GM19239 (cell line): ENCODE results near the gene COL1A2.

Source experiments
- DNase-seq: peaks from one replicate; pipeline ENCODE4 v3.0.0; 2011; ENCODE audit warnings: low spot score; ENCODE audit not compliant: insufficient read length
- FAIRE-seq: peaks from 2 replicates; lab custom pipeline; 2011; peaks lifted over from hg19 to GRCh38; lab: Jason Lieb, UNC

The COL1A2 gene

GRCh38 chr7:94382132-94382531 lies 12.6 kb upstream of the COL1A2 start:
- FAIRE-seq: no peak
- no peak for DNase-seq

DNA sequence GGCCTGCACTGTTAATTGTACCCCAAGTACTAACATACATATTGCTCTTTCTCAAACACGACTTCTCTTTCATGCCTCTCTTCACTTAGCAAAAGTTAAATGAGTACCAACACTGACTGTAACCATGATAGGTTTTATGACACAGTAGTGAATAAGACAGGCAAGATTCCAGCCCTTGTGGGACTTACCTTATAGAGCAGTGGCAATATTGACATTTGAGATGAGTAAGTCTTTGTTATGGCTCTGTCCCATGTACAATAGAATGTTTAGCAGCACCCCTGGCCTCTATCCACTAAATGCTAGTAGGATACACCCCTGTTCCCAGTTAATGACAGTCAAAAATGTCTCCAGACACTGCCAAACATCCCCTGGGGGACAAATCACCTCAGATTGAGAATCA lies 11.9 kb upstream of the COL1A2 start:
- FAIRE-seq: no peak
- no peak for DNase-seq

- FAIRE-seq (no peak), DNase-seq (no peak)
Observed at GRCh38 chr7:94384315-94384714, 10.4 kb upstream of the COL1A2 start.

DNA sequence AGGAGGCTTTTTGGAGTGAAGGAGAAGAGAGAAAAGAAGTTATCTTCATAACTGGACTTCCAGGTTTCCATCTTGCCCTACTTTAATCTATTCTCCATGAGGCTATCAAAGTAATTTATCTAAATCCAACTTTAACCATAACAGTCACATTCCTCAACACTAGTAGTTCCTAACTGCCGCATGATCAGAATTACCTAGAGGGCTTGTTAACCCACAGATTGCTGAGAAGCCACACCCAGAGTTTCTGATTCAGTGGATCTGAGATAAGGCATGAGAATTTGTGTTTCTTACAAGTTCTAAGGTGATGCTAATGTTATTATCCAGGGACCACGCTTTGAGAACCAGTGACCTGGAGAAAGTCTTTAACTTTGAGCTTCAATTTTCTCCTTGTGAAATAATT lies 8.3 kb upstream of the COL1A2 start:
- FAIRE-seq: no peak
- DNase-seq: no peak

- FAIRE-seq: no peak
- no peak for DNase-seq
Observed at GRCh38 chr7:94388540-94388939, 6.2 kb upstream of the COL1A2 start.

- FAIRE-seq (no peak), DNase-seq (no peak)
Observed at GRCh38 chr7:94389381-94389780, 5.3 kb upstream of the COL1A2 start.

DNA sequence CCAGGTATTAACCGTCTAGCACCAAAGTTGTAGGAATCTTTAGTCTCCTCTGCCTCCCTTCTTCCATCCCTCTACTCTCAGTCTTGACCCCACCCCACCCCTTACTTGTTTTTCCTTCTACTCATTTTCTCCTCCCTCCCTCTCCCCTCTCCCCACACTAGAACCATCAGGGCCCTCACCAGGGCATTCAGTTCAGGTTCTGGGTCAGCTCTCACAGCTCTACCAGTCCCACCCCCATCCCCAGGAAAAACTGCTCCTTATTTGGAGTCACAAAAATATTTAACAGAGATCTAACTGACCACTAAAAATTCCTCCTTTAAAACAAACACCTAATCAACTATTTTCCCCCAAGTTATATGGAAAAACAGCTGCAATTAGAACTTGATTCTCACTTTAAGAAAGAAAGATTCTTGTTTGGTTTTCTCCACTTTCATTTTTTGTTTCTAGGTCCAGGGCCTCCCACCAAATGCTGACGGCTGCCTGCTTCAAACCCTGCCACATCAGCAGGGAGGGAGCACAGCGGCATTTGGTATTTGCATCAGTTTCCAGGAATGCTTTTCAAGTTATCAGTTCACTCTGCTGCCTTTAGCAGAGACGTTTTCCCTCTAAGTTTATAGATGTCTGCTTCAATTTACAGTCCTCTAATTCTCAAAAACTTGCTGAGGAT lies 2.8 kb upstream of the COL1A2 start:
- no peak for DNase-seq
- no peak for FAIRE-seq

DNA sequence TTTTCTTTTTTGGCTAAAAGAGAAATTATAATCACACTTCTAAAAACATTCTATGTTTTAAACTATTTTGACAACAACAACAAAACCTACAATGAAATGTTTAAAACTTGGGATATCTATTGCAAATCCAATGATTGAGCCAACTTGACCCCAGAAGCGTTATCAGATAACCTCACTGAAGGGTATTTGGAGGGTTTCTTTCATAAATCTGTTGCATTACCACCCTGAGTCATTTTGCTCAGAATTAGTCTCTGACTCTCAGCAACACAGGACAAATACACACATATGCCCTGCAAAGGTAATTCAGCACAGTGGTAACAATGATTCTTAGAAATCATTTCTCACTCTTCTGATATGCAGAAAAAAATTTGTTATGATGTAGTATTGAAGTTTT lies 2.3 kb upstream of the COL1A2 start:
- FAIRE-seq: no peak
- no peak for DNase-seq

DNA sequence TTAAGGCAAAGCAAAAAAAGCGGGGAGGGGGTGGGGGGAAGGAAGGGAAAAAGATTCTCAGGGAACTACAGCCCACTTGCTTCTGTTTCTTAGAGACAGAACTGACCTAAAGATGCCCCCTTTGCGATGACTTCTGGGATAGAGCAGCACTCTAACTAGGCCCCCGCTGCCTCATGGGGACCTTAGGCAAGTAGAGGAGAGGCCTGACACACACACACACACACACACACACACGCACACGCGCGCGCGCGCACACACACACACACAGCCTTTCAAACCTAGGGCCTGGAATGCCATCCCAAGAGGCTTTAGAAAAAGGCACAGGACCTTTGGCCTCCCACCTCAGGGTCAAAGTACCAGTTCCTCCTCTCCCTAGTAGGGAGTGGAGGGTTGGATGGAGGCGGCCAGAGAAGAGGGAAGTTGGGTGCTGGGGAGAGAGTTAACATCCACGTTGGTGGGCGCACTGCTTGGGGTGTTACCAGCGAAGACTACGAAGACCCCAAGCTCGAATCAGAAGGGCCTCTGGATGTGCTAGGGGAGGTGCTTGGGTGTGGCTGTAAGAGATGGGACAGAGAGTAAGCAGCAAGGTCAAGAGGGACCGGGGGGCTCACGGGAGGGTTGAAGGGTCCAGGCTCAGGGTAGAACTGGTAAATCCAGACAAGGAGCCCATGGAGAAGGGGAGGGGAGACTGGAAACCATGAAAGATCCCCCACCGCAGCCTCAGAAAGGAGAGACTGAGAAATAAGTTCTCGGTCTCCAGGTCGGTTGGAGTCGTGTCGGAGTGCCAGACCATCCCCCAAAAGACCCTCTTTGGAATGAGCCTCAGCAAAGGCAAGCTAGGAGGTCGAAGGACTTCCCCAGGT lies 1.2 kb upstream of the COL1A2 start:
- DNase-seq (no peak), FAIRE-seq (no peak)

GRCh38 chr7:94394109-94394436 lies 622 bp upstream of the COL1A2 start:
- FAIRE-seq: no peak
- DNase-seq: no peak

- FAIRE-seq (peak; percentile 93), DNase-seq (peak; percentile 40)
Observed at GRCh38 chr7:94395141-94396036, 694 bp downstream of the COL1A2 start.

DNA sequence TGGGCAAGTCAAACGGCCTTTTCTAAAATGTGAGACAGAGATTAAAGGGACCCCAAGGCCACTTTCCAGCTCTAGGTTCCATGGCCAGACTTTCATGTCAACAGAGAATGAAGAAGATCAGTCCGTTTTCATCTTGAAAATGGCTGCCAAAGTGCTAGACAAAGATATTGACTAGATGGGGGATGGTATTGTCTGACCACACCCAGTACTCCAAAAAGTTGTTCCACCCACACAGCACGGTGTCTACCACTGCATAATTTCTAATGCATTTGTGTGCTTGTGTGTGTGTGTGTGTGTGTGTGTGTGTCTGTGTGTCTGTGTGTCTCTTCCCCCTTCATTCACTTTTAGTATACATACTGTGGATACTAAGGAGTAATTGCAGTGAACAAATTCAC lies 1.3 kb downstream of the COL1A2 start:
- no peak for FAIRE-seq
- DNase-seq: no peak

- DNase-seq (no peak), FAIRE-seq (no peak)
Observed at GRCh38 chr7:94396596-94396995, 1.9 kb downstream of the COL1A2 start.

DNA sequence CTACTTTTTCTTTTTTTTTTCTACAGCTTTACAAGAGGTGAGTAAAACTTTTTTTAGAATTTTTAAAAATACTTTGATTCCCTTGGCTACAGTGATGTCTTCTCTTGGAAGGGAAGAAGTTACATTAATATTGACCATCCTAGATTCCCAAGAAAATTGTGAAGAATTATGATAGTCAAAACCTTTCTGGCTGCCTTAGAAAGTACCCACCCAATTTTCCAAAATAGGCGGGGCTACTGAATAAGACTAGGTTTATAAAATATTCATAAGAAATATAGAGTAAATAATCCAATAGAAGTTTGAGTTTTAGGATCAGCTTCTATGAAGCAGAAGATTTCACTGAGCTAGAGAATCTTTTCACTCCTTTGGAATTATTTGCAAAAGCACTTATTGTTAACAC lies 3.0 kb downstream of the COL1A2 start:
- FAIRE-seq (no peak), DNase-seq (no peak)

DNA sequence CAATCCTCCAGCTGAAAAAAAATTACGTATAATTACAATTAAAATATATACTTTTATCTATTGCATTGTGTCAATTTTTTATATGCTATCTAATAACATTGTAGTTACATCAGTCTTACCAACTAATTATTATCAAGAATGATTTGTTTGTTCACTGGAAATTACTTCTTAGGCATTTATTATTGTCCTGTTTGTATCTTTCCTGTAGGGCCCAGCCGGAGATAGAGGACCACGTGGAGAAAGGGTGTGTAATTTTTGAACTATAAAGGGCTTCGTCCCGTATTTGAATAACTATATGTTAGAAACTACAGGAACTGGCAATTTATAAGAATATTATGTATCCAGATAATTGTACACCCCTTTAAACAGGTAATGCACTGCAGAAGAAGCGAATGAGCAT lies 4.1 kb downstream of the COL1A2 start:
- no peak for DNase-seq
- no peak for FAIRE-seq

DNA sequence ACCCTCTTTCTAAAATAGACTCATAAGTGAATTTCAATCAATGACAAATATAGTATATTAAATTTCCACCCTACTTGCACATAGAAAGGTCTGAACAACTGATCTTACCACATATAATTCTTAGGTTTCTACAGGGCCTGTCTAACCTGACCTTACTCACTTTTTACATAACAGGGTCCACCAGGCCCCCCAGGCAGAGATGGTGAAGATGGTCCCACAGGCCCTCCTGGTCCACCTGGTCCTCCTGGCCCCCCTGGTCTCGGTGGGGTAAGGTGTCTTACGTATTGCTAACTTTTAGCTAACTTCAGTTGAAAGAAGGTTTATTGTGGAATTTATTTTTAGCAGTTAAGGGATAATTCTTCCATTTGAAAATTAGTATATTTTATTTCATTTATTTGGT lies 5.3 kb downstream of the COL1A2 start:
- DNase-seq (no peak), FAIRE-seq (no peak)

GRCh38 chr7:94400643-94401427 lies 6.1 kb downstream of the COL1A2 start:
- DNase-seq (no peak), FAIRE-seq (no peak)

DNA sequence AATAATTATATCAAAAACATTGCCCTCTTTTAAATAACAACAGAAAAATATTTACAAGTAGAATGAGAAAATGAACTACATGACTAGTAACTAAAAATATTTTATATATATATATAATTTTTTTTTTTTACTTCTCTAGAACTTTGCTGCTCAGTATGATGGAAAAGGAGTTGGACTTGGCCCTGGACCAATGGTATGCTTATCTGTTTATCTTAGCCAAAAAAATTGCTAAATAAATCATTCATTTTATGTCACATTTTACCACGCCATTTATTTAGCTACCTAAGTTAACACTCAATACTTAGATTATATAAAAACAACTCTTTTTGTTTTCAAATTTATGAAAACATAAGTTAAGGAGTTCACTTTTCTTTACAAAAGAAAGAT lies 6.7 kb downstream of the COL1A2 start:
- DNase-seq (no peak), FAIRE-seq (no peak)

DNA sequence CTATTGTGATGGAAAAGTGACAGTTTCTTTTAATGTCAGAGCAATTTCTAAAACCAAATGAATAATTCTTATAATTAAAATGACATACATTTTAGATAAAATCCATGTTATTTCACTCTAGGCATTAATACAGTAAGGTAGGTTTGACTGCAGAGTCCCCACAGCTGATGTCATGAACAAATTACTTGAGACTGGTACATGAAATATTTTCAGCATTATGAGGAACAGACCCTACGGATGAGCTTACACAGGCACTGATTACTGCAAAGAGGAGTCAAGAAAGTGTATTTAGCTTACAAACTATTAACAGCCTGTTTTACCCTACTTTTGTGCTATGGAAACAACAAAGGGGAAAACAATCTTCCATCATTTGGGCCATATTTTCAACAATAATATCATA lies 8.9 kb downstream of the COL1A2 start:
- DNase-seq: no peak
- no peak for FAIRE-seq

DNA sequence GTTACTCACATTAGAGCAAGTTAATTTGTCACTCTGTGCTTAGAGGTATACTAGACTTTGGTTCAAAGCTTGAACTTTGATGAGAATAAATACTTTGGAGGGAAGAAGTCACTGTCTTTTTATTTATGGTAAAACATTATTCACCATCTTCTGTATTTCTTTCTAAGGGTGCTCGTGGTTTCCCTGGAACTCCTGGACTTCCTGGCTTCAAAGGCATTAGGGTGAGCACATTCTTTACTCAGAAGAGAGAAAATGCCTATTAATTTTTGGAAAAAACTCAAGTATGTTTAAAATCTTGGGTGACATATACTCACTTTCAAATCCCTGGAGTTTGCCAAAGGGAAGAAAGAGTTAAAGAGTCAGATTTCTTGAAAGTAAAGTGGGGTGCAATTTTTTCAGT lies 10.8 kb downstream of the COL1A2 start:
- no peak for FAIRE-seq

More for the DNA sequence above, 10.8 kb downstream of the COL1A2 start:
- no peak for DNase-seq
